SU-DHL-6 (cell line): ENCODE measurements around the gene TTC39C.
"Not testable (repeated sequence)": the region's sequence is repeated elsewhere in the genome, so short reads cannot be mapped to it uniquely, and the experiment has no call there.

Experiments
- H2AFZ ChIP-seq: fragments of 200-600 bp; sonication (generic); 2 replicates; pipeline ENCODE4 v1.6.1; 2014; ENCODE audit warnings: low read depth, mild to moderate bottlenecking, moderate library complexity, mixed read lengths, antibody characterized with exemption, low read length; ENCODE audit not compliant: severe bottlenecking
- H3F3A ChIP-seq: fragments of 200-600 bp; shearing (Covaris generic); 2 replicates; pipeline ENCODE4 v1.6.0; 2016; ENCODE audit warnings: antibody characterized with exemption, mild to moderate bottlenecking; ENCODE audit not compliant: insufficient read depth
- H3K27ac ChIP-seq: fragments of 200-600 bp; sonication (generic); 2 replicates; pipeline ENCODE4 v1.5.1; 2016; ENCODE audit warnings: low read depth, mild to moderate bottlenecking, low read length, moderate library complexity, mixed read lengths
- H3K27me3 ChIP-seq: fragments of 200-600 bp; sonication (generic), shearing (Covaris generic); 2 replicates; pipeline ENCODE4 v1.6.0; 2014; ENCODE audit warnings: mild to moderate bottlenecking, low read length
- H3K36me3 ChIP-seq: fragments of 200-600 bp; sonication (generic); 2 replicates; pipeline ENCODE4 v1.6.1; 2014; ENCODE audit warnings: mild to moderate bottlenecking, low read length, mixed read lengths
- H3K4me2 ChIP-seq: fragments of 300-600, 200-600 bp; shearing (Covaris generic), sonication (generic); 2 replicates; pipeline ENCODE4 v1.6.0; 2014; ENCODE audit warnings: low read length, low read depth, mild to moderate bottlenecking; ENCODE audit not compliant: poor library complexity, severe bottlenecking
- H3K4me3 ChIP-seq: fragments of 200-600 bp; sonication (generic); 2 replicates; pipeline ENCODE4 v1.5.1; 2014; ENCODE audit warnings: antibody characterized with exemption, low read length, mild to moderate bottlenecking, mixed read lengths; ENCODE audit not compliant: insufficient read depth, poor library complexity, severe bottlenecking
- H3K79me2 ChIP-seq: fragments of 200-600 bp; sonication (generic); 2 replicates; pipeline ENCODE4 v1.6.1; 2014; ENCODE audit warnings: mild to moderate bottlenecking, low read length, moderate library complexity; ENCODE audit not compliant: insufficient read depth
- H3K9ac ChIP-seq: fragments of 200-600 bp; sonication (generic); 2 replicates; pipeline ENCODE4 v1.7.0; 2014; ENCODE audit warnings: mild to moderate bottlenecking, low read length
- H3K9me2 ChIP-seq: fragments of 200-600 bp; sonication (generic); replicated peaks from 2 replicates; pipeline ENCODE4 v1.6.1; 2014; ENCODE audit warnings: low read length; ENCODE audit not compliant: insufficient read depth
- H3K9me3 ChIP-seq: fragments of 200-600 bp; sonication (generic); 2 replicates; pipeline ENCODE4 v1.6.1; 2014; ENCODE audit warnings: low read length, mixed read lengths; ENCODE audit not compliant: insufficient read depth
- H4K20me1 ChIP-seq: fragments of 200-600 bp; sonication (generic); 2 replicates; pipeline ENCODE4 v1.6.1; 2014; ENCODE audit warnings: low read depth, mild to moderate bottlenecking, antibody characterized with exemption, low read length, moderate library complexity, mixed read lengths
- CTCF ChIP-seq: fragments of 200-600 bp; sonication (generic); IDR thresholded peaks from one replicate; pipeline ENCODE4 v1.5.1; 2017; ENCODE audit warnings: antibody characterized with exemption, mild to moderate bottlenecking, low read length, moderate library complexity; ENCODE audit not compliant: insufficient read depth, poor library complexity, severe bottlenecking
- EZH2phosphoT487 ChIP-seq: fragments of 200-600 bp; sonication (generic), shearing (Covaris generic); conservative IDR thresholded peaks from 2 replicates; pipeline ENCODE4 v1.6.1; 2018; ENCODE audit warnings: mild to moderate bottlenecking, antibody characterized with exemption, low read length, moderate library complexity, mixed read lengths

The TTC39C gene

GRCh38 chr18:24026457-24026856 is 11.9 kb downstream of the TTC39C start:
- H3K4me2 ChIP-seq = no peak overlapping the region
- no peaks in the 10 kb centered on the region for H3K36me3 ChIP-seq
- no peak overlapping the region for H3K27ac ChIP-seq
- TF ChIP-seq EZH2phosphoT487 = no peak
- TF ChIP-seq CTCF = no peak
- H3K9ac ChIP-seq = no peak overlapping the region
- H3K4me3 ChIP-seq = no peak overlapping the region
- no peaks in the 10 kb centered on the region for H3F3A ChIP-seq
- H3K27me3 ChIP-seq = no peaks in the 10 kb centered on the region
- no peaks in the 10 kb centered on the region for H3K9me3 ChIP-seq
- no peaks in the 10 kb centered on the region for H3K79me2 ChIP-seq
- no peaks in the 10 kb centered on the region for H3K9me2 ChIP-seq
- no peaks in the 10 kb centered on the region for H4K20me1 ChIP-seq
- H2AFZ ChIP-seq = no peak overlapping the region

GRCh38 chr18:24027156-24027827 is 12.7 kb downstream of the TTC39C start:
- H3K79me2 ChIP-seq = no peaks in the 10 kb centered on the region
- no peak overlapping the region for H3K4me2 ChIP-seq
- H3K27ac ChIP-seq = no peak overlapping the region
- TF ChIP-seq EZH2phosphoT487 (no peak), CTCF (no peak)
- no peak overlapping the region for H3K4me3 ChIP-seq
- H3K9ac ChIP-seq = no peak overlapping the region
- no peaks in the 10 kb centered on the region for H3K9me2 ChIP-seq
- H3K36me3 ChIP-seq = no peaks in the 10 kb centered on the region
- H4K20me1 ChIP-seq = no peaks in the 10 kb centered on the region
- H2AFZ ChIP-seq = no peak overlapping the region
- H3F3A ChIP-seq = no peaks in the 10 kb centered on the region
- H3K9me3 ChIP-seq = no peaks in the 10 kb centered on the region
- H3K27me3 ChIP-seq = no peaks in the 10 kb centered on the region

- not testable (repeated sequence) for H3K9me3 ChIP-seq, H3K36me3 ChIP-seq, H3K27me3 ChIP-seq, H3K27ac ChIP-seq, H3K9me2 ChIP-seq, H3K9ac ChIP-seq, H3K4me3 ChIP-seq, H3F3A ChIP-seq, H3K79me2 ChIP-seq, H2AFZ ChIP-seq, H3K4me2 ChIP-seq, H4K20me1 ChIP-seq
Measured at GRCh38 chr18:24028946-24029345, 14.4 kb downstream of the TTC39C start.

- Histone ChIP-seq H3K36me3 (no peaks in the 10 kb centered on the region), H3K79me2 (no peaks in the 10 kb centered on the region), H3K4me3 (no peak overlapping the region), H3K27ac (no peak overlapping the region), H2AFZ (no peak overlapping the region), H4K20me1 (no peaks in the 10 kb centered on the region), H3K9me2 (no peaks in the 10 kb centered on the region), H3K9ac (no peak overlapping the region), H3K4me2 (no peak overlapping the region), H3K27me3 (no peaks in the 10 kb centered on the region), H3K9me3 (no peaks in the 10 kb centered on the region), H3F3A (no peaks in the 10 kb centered on the region)
- TF ChIP-seq CTCF (no peak), EZH2phosphoT487 (no peak)
Measured at GRCh38 chr18:24031318-24031717, 16.8 kb downstream of the TTC39C start.
